NCI-H774 (cell line): ENCODE measurements around the gene MPLKIP.
"Not testable (repeated sequence)": the region's sequence is repeated elsewhere in the genome, so short reads cannot be mapped to it uniquely, and the experiment has no call there.

Experiments
- DNase-seq: peaks from one replicate; lab custom pipeline; 2025; lab: John Stamatoyannopoulos, UW

The MPLKIP gene

DNA sequence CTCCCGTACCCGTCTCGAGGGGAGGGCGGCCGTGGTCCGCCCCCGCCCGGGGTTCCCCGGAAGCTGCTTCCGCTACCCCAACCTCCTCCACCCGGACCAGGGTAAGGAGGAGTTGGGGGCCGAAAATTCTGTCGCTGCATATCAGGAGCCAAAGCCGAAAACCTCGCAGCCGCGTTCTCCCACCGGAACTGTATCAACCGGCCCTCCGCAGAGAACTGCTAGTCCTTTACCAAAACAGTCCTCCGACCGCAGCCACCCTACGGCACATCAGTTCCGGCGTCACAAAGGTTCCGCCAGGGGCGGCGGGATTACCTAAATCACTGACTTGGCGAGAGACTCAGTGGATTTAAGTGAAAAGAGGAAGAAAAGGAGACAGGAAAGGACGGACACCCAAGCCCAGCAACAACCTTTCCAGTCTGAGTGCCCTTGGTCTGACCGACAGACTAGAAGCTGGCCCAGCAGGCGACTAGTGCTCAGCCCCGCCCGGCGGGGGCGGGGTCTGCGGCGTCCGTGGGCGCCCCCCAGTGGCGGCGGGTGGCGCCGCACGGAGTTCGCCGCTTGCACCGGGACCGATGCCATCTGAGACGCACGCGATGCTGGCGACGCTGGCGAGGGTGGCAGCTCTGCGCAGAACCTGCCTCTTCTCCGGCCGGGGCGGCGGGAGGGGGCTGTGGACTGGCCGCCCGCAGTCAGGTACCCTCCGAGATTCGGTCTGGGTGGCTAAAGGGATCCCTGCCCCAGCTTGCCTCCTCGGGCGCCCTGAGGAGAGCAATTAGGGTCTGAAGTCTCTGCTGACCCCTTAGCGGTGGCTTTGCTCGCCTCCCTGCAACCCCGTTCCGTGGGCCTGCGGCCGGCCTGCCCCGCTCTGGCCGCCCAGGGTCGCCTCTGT lies at the start of gene MPLKIP, which contains the start of gene SUGCT:
TSS of gene MPLKIP (minus strand) at position 195 of the 889 bp plus-strand sequence. CDS start at position 140, 55 bp downstream.
TSS of gene SUGCT (plus strand) at position 578 of the 889 bp plus-strand sequence.
- peak; percentile 88 for DNase-seq

DNA sequence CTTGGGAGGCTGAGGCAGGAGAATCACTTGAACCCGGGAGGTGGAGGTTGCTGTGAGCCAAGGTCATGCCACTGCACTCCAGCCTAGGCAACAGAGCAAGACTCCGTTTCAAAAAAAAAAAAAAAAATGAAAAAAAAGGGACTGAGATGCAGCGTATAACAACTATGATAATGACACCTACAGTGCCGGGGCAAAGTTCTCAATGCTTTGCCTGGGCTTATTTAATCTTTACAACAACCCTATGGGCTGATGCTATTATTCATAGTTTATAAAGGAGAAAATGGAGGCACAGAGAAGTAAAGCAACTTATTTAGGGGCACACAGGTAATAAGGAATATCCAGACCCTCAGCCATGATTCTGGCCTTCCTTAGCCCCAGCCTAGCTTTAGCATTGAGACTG lies 48.0 kb upstream of the MPLKIP start:
- DNase-seq, result no peak

DNA sequence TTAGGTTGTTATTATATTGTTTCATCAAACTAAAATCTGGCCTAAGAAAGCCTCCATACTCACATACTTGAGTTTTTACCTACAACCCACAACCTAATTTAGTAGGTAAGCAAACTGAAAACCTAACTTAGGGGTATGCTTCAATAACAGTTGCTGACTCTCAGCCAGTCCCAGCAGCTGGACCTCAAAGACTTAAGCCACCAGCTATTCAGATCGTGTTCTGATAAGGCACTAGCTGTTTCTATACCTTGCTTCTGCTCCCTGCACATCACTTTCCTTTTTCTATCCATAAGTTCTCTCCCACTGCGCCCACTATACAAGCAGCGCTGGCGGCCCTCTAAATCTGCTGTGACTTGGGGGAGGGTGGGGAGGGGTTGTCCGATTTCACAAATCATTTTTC lies 42.6 kb upstream of the MPLKIP start:
- DNase-seq, result no peak

DNA sequence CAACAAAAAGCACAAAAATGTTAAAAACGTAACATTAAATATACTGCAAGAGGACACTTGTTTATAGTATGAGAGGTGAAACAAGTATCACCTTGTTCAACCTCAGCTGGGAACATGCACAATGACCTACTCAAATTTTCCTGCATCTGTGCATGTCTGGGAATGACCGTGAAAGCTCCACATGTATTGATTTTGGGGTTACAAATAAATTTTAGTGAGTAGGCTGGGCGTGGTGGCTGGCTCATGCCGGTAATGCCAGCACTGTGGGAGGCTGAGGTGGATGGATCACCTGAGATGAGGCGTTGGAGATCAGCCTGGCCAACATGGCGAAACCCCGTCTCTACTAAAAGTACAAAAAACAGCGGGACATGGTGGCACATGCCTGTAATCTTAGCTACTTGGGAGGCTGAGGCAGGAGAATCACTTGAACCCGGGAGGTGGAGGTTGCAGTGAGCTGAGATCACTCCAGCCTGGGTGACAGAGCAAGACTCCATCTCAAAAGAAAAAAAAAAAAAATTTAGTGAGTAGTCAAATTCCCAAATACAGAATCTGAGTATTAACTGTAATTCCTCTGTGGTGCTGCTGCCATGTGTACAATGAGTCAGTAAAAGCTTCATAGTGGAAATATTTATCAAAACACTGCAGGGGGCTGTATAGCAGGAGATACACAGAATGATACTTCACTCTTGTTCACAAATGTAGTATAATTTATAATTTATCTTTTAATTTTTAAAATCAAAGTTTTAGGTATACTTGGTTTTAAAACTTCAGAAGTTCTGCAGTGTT lies 41.5 kb upstream of the MPLKIP start:
- DNase-seq, result no peak

DNA sequence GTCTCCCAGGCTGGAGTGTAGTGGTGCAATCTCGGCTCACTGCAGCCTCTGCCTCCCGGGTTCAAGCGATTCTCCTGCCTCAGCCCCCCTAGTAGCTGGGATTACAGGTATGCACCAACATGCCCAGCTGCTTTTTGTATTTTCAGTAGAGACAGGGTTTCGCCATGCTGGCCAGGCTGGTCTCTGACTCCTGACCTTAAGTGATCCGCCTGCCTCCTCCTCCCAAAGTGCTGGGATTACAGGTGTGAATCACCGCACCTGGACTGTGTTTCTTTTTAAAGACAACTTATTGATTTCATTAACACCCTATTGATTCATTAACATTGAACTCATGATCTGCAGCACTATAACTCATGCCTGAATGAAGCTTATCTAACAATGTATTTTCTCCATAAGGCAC lies 40.8 kb upstream of the MPLKIP start:
- DNase-seq, result not testable (repeated sequence)

DNA sequence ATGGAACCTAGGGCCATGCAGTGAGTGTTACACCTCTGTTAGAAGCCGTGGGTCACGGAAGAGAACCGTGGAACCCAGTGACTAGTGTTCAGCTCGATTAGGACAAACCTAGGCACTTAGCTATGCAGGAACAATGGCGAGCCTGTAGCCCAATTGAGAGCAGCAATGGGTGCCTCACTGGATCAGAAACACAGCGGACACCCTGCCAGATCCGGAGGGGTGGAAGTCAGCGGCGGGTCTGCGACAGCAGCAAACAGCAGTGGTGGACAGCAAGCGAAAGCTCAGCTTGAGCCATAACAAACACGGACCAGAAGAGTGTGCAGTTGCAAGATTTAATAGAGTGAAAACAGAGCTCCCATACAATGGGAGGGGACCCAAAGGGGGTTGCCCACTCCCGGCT lies 38.7 kb upstream of the MPLKIP start:
- peak; percentile 17 for DNase-seq

DNA sequence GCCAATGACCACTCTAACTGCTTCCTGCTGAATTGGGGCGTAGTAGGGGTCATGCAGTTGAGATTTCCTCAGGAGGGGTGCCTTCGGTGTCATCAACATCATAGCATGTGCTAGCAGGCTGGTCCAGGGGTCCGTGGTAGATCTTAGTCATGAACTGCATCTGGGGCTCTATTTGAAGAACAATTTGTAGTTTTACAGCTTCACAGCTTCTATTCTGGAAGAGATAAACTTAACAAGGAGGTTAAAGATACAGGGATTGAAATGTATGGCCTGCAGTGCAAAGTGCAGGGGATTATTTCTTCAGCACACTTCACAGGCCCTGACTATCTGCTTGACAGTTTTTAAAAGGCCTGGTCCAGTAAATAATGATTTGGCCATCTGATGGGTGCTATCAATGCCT lies 33.8 kb upstream of the MPLKIP start:
- DNase-seq, result not testable (repeated sequence)

DNA sequence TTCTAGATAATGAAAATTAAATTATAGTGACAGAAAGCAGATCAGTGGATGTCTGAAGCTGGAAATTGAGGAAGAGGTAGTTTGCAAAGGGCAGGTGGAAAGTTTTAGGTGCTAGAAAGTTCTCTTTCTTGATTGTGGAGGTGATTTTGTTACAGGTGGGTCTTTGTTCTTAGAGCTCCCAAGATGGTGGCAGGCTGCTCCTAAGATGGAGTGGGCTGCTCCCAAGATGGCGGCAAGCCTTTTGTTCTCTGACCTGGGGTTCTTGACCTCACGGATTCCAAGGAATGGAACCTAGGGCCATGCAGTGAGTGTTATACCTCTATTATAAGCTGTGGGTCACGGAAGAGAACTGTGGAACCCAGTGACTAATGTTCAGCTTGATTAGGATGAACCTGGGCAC lies 32.9 kb upstream of the MPLKIP start:
- DNase-seq, result no peak

DNA sequence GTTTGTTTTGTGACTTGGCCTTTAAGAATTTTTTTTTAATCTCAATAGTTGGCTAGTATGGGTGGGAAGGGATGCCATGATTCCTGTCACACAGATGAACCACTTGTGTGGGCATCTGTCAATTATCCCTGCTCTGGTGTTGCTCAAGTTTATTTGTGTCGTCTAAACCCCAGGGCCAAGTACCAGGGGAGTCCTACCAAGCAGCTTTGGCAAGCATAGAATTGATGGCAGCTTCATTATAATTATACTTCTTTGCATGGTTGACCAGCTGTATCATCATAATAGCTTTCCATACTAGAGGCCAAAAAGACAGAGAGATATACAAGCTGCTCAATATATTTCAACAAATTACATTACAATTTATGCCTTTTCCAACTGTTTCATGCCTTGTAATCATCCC lies 30.8 kb upstream of the MPLKIP start:
- DNase-seq, result no peak

DNA sequence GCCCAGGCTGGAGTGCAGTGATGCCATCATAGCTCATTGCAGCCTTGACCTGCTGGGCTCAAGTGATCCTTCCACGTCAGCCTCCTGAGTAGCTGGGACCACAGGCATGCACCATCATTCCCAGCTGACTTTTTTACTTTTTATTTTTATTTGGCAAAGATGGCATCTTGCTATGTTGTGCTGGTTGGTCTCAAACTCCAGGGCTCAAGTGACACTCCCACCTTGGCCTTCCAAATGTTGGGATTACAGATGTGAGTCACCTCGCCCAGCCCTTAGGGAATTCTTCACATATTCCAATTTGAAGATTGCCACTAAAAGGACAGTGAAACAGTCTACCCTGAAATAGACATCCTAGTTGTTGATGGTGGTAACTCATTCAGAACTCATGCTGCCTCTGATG lies 28.1 kb upstream of the MPLKIP start:
- DNase-seq, result no peak

DNA sequence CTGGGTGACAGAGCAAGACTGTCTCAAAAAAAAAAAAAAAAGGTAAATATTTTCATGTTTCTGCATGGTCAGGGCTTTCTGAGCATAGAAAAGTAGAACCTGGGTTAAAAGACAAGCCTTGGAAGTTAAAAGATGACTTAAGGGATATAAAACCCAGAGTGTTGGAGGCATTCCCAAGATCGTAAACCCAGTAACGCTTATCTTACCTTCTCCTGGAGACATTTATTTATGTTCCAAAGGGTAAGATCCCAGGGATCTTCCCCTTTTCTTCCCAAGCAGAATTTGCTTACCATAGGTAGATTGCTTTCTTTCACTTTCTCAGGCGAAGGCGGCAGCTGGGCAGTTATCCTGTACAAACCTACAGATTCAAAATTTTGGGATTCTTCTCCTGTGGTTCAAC lies 22.6 kb upstream of the MPLKIP start:
- no peak for DNase-seq

DNA sequence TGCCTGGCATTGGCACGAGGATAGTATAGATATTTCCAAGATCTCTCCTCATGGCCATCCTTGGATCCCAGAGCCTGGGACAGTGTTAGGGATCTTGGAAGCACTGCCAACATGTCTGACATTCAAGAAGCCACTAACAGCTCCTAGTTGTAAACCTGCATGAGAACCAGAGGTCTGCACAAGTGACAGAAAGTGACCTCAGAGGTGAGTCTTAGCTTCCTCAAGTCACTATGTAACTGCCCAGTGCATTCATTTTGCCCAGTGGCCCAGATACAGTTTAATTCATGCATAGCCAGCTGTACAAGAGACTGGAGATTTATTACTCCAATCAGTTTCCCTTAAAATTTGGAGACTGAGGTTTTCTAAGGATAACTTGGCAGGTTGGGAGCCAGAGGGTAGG lies 17.1 kb upstream of the MPLKIP start:
- no peak for DNase-seq

DNA sequence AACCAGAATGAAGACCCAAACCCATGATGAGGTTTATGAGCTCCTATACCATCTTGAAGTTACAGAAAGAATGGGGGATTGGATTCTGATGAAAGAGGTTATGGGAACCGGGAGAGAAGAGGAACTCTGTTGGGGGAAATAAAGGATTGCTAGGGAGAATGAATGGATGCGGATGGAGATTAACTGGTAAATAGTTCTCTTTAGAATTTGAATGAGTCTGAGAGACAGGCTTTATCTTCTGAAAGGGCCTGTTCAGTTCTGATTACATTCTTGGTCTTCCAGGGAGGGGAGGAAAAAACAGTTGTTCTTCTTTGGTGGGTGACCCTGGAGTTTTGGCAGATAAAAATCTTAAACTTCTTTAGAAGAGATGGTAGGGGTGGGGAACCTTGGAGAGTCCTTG lies 14.2 kb upstream of the MPLKIP start:
- no peak for DNase-seq

DNA sequence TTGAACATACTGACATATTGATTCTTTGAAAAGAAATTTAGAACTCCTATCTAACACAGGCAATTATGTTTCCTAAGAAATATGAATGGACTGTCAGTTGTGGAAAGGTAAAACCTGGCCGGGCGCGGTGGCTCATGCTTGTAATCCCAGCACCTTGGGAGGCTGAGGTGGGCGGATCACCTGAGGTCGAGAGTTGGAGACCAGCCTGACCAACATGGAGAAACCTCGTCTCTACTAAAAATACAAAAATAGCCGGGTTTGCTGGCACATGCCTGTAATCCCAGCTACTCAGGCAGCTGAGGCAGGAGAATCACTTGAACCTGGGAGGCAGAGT lies 13.8 kb upstream of the MPLKIP start:
- DNase-seq, result not testable (repeated sequence)

DNA sequence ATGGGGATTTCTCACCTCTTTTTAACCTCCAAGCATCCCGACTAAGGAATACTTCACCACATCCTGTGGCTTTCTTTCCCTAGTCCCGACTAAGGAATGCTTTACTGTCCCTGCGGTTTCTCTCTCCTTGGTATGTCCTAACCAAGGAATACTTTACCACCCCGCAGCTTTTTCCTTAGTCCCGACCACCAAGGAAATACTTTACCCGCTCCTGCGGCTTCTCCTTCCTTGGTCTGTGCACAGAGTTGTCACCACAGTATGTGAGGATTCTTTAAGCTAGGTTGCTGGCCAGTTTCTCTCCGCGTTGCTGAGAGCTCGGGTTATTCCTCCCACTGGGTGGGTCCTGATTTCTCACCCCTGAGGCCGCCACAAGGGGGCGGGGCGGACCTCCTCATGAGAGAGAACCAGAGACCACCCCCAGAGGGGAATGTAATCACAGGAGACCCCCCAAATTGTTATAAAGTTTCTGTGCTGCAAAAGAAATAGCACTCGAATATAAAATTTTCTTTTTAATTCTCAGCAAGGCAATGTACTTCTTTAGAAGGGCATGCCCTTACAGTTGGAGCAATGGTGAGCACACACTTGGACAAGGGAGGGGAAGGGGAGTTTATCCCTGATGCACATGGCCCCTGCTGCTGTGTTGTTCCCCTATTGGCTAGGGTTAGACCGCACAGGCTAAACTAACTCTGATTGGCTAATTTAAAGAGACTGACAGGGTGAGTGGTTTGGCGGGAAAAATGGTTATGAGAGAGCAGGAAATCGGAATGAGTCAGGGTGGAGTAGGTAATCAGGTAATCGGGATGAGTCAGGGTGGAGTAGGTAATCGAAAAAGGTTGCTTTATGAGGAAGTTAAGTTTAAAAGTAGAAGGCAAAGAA lies 13.2 kb upstream of the MPLKIP start:
- no peak for DNase-seq

DNA sequence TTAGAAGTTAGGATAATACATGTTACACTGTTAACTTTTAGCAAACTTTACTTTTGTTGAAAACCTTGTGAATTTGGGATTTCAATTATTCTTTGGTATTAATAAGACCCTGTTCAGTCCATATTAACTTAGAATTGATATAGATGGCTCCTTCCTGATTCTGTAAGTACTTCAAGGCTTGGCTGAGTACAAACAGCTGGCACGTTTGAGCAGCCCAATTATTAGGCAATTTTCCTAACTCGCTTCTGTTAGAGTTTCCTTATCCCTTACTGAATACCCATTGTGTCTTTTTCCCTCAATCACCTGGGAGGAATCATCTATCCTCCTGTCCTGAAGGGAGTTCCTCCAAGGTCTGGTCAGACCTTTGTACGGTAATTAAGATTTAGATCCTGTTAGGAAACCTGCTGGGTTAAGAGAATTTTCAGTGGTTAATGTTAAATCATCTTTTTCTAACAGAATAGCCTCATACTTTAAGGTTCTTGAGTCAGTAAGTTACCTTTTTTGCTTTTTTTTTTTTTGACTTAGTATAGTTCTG lies 11.2 kb upstream of the MPLKIP start:
- DNase-seq, result not testable (repeated sequence)

DNA sequence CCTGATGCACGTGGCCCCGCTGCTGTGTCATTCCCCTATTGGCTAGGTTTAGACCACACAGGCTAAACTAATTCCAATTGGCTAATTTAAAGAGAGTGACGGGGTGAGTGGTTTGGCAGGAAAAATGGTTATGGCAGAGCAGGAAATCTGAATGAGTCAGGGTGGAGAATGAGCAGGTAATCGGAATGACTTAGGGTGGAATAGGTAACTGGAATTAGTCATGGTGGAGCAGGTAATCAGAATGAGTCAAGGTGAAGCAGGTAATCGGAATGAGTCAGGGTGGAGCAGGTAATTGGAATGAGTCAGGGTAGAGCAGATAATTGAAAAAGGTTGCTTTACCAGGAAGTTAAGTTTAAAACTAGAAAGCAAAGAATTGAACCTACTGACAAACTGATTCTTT lies 7.5 kb upstream of the MPLKIP start:
- DNase-seq, result not testable (repeated sequence)

DNA sequence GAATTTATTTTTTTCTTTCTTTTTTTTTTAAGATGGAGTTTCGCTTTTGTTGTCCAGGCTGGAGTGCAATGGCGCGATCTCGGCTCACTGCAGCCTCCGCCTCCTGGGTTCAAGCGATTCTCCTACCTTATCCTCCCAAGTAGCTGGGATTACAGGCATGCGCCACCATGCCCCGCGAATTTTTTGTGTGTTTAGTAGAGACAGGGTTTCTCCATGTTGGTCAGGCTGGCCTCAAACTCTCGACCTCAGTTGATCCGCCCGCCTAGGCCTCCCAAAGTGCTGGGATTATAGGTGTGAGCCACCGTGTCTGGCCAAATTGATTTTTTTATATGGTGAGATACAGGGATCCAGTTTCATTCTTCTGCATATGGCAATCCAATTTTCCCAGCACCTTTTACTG lies 5.5 kb upstream of the MPLKIP start:
- not testable (repeated sequence) for DNase-seq

DNA sequence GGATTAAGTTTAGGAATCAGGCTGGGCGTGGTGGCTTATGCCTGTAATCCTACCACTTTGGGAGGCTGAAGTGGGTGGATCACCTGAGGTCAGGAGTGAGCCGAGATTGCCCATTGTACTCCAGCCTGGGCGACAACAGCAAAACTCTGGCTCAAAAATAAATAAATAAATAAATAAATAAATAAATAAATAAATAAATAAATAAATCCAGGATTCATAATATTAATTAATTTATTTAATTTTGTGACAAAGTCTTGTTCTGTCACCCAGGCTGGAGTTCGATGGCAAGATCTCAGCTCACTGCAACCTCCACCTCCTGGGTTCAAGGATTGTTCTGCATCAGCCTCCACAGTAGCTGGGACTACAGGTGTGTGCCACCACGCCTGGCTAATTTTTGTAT lies 4.6 kb upstream of the MPLKIP start:
- no peak for DNase-seq

DNA sequence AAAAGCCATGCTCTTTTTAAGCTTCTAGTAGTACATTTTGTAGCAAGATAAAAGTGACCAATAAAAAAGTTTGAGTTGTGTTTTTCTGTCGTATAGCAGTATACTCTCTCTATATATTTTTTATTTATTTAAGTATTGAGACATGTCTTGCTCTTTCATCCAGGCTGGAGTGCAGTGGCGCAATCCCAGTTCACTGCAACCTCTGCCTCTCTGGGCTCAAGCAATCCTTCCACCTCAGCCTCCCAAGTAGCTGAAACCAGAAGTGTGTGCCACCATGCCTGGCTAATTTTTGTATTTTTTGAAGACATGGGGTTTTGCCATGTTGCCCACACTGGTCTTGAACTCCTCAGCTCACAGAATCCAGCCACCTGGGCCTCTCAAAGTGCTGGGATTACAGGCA lies 3.1 kb upstream of the MPLKIP start:
- DNase-seq, result no peak

DNA sequence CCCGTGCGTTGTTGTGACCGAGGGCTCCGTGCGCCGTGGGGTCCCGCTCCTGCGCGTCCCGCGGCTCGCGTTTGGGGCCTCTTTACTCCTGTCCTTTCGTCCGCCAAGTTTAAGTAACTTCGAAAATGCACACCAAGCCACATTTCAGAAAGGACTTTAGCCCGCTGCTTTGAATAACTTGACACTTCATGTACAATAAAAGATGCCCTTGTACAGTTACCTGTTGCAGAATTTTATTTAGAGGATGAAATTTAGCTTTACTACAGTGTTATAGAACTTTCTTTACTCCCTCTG lies 842 bp upstream of the MPLKIP start:
- no peak for DNase-seq
